Germinal center (tissue), 1 donor: ENCODE results near the gene C1QTNF4.
"Not testable (repeated sequence)": the region's sequence is repeated elsewhere in the genome, so short reads cannot be mapped to it uniquely, and the experiment has no call there.

Source experiments
- DNase-seq: peaks from one replicate; pipeline ENCODE4 v3.0.0; 2012; ENCODE audit warnings: mixed read lengths, low spot score

C1QTNF4 gene

DNA sequence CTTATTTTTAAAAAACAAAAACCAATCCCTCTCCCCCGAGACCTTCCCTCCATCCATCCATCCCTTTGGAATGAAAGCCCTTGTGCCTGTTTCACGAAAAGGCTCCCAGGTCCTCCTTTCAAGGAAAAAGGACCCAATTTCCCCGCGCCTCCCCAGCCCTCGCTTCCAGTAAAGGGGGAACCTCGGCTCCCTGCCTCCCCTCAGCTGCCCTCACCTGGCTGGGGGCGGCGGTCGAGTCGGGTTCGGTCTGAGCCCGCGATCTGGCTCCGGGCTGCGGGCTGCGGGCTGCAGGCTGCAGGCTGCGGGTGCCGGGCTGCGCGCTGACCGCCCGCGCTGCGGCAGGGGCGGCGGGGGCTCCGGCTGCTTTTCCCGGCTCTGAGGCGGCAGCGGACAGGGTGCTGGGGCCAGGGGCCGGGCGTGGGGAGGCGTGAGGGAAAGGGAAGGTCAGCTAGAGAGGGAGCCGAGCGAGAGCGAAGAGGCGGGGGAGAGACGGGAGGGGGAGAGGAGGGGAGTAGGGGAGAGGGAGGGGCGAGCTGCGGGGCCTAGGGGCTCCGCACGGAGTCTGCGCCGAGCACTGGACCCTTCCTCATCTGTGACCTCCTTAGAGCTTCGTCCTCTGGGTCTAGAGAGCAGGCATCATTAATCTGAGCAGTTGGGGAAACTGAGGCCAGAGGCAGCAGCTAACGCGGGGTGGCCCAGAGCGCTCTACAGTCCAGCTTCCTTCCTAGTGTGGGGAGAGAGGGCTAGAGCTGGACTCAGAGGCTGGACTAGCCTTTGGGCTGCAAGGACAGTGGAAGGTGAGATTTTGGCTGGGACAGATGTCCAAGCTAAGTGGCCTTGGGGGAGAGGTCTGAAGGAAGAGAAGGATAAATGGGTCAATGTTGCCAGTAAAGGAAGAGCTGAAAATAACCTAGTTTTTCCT is at the start of gene C1QTNF4:
Gene C1QTNF4 (minus strand): TSS at position 478 of the 922 bp plus-strand sequence. CDS start 3,601 bp downstream, outside the sequence.
- DNase-seq: no peak

DNA sequence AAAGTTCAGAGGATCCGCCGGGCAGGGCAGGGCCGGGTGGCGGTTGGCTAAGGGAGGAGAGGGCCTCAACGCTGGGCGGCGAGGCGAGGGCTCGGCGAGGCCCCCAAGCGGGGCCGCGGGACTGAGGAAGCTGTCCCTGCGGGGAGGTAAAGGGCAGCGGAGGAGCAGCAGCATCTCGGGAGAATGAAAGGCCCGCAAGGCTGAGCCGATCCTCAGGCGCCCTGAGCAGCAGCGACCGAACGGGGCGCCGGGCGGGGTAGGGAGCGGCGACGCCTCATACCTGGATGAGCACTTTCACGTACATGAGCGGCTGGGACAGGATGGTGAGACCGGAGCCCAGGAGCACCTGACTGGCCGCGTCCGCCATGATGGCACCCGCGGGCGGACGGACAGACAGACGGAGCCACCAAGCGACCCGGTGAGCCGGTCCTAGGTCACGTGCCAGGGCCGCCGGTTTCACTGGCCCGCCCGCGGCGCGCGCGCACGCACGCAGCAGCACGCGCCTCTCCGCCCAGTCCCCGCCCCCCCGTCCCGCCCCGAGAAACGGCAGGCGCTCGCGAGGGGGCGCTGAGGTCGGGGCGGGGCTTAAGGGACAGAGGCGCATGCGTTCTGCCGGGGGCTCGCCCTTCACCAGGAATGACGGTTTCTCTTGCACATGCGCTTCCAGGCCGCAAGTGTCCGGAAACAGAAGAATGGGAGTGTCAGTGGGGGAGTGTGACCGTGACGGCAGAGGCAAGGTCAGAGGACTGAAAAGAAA is 48.1 kb upstream of the C1QTNF4 start, which contains the start of gene MTCH2:
Gene MTCH2 (minus strand): TSS at position 461 of the 757 bp plus-strand sequence. CDS start 94 bp downstream, at position 367.
- DNase-seq: peak; percentile 98

DNA sequence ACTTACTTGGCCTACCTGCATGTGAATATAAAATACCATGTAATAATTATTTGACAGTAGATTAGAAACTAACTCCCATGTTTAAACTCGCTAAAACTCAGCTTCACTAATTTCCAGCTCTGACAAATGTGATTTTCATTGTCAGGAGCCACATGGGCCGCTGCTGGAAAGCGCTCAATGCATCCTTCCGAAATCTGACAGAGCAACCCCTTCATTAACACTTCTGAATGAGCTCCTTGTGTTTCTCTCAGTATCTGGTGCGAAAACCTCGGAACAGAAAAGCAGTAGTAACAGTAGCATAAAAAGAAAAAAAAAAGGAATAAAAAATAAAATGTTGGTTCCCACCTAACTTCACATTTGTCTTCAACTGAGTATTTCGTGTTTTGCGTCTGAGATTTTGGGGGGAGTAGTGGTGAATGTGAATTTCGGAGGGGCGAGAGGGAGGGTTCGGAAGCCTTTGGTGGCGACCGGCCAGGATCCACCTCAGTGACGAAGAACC is 47.4 kb upstream of the C1QTNF4 start:
- DNase-seq: no peak

DNA sequence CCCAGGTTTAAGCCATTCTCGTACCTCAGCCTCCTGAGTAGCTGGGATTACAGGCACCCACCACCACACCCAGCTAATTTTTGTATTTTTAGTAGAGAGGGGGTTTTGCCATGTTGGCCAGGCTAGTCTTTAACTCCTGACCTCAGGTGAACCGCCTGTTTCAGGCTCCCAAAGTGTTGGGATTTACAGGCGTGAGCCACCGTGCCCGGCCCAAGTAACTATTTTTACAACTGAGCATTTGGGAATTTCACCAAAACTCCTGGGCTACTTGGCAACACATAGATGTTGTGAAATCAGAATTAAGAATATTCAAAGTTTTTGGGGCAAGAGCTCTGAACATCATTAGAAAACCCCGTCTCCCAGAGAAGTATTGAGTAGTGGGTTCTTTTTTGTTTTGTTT is 46.3 kb upstream of the C1QTNF4 start:
- DNase-seq: not testable (repeated sequence)

DNA sequence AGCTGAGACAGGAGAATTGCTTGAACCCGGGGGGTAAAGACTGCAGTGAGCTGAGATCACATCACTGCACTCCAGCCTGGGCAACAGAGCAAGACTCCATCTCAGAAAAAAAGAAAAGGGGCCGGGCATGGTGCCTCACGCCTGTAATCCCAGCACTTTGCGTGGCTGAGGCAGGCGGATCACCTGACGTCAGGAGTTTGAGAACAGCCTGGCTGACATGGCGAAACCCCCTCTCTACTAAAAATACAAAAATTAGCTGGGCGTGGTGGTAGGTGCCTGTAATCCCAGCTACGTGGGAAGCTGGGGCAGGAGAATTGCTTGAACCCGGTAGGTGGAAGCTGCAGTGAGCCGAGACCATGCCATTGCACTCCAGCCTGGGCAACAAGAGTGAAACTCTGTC is 42.1 kb upstream of the C1QTNF4 start:
- DNase-seq: not testable (repeated sequence)

DNA sequence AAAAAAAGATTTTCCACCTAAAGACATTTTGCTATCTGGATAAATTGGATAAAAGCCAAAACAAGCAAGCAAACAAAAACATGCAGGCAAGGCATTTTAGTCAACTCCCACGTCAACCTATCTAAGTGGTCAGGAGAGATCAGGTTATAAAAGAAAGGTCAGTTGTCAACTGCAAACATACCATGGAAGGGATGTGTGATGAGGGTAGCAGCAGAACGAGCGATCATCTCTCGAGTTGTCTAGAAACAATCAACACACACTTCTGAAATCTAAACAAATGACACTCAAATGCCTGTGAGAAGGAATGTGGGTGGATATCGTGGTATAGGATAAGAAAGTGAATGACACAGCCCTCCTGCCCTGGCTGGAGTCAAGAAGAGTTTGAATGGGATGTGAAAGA is 37.3 kb upstream of the C1QTNF4 start:
- no peak for DNase-seq

DNA sequence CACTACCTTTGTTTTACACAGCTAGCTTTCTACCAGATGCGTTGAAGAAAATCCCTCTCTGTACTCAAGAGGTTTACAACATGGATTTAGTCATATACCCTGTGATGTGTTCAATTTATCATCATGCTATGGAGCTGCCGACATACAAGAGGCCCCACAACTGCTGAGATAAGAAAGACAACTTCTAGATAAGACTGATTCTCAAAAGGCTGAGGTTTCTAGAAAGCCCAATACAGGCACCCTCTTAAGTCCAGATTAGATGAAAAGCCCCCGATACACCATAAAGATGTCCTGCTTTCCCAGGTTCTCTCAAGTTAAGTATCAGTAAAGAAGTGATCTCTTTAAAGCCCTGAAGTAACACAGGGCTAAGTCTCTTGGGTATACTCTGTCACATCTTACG is 33.8 kb upstream of the C1QTNF4 start:
- no peak for DNase-seq

DNA sequence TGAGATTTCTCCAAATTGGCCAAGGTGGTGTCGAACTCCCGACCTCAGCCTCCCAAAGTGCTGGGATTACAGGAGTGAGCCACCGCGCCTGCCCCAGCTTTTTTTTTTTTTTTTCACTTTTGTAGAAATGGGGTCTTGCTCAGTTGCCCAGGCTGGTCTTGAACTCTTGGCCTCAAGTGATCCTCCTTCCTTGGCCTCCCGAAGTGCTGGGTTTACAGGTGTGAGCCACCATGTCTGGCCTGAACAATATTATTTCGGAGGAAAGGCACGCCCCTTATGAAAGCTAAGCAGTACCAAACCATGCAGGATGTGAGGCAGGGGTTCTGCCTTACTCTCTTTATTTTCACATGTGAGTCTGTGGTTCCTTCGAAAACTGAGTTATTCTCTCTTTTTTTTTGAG is 32.0 kb upstream of the C1QTNF4 start:
- DNase-seq: no peak

DNA sequence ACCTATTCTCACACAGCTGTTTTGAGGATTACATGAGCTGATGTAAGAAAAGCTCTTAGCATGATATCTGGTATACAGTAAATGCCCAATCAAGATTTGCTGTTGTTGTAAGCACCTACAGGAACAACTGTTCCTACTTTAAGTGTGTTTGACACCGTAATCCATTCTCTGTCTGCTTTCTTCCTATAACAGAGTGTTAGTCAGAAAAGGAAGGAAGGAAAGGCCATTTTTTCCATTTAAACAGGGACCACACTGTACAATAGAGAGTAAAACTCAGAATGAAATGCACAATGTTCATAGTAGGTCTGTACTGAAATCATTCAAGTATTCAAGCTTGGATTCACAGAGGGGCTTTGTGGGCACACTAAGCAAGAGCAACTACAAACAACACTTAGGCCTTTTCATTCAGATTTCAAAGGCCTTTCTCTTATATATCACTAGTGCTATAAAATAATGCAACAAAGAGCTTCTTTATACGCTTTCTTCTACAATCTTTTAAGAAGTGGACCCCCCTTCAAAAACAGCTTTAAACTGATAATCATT is 26.7 kb upstream of the C1QTNF4 start:
- DNase-seq: no peak

DNA sequence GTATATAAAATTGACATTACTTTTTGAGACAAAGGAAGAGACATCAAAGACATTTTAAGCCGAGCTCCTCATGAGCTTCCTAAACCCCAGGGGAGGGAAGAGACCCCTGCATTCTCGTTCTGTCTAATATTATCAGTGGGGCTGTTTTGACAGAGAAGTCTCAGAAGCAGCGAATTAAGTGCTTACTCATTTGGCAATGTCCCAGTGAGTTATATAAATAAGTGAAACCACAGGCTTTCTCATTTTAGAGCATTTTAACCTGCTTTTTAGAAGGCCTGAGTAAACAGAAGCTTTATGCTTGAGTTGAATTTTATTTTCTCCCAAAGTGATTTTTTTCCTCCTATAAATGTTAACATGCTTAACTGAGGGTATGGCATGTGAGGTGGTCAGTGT is 23.2 kb upstream of the C1QTNF4 start:
- no peak for DNase-seq

DNA sequence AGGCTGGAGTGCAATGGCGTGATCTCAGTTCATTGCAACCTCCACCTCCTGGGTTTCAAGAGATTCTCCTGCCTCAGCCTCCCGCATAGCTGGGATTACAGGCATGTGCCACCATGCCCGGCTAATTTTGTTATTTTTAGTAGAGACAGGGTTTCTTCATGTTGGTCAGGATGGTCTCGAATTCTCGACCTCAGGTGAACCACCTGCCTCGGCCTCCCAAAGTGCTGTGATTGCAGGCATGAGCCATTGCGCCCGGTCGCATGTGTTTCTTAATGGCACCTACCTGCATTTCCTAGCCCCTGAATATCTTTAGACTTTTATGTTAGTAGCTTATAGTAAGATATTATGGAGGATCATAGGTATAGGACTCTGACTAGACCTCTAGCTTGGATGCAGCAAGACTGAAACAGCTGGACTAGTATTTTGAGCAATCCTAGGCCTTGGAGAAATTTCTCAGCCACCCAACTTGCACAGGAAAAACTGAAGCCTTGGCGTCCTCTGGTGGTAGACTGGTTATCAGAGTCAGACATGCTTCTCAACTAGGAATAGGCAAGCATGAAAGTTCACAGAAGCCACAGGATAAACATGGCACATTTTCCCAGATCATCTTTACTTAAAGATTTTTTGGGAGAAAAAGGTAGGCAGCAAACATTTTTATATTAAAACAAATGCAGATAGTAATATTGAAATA is 22.7 kb upstream of the C1QTNF4 start:
- no peak for DNase-seq

DNA sequence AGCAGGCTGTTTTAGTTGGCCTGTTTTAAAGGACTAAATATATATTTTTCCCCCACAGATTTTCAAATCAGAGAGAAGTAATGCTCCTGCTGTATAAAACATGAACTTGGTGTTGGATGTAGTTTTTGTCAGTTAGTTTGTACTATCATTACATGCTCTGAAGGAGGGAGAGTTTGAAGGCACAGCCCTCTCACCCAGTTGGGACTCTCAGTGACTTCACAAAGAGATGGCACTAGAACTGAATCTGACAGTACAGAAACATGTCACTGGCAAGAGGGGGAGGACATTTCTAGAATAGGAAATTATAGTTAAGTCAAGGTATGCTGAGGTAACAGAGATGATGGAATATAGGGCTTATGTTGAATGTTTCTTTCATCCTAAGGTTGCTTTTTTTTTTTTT is 21.0 kb upstream of the C1QTNF4 start:
- DNase-seq: no peak

DNA sequence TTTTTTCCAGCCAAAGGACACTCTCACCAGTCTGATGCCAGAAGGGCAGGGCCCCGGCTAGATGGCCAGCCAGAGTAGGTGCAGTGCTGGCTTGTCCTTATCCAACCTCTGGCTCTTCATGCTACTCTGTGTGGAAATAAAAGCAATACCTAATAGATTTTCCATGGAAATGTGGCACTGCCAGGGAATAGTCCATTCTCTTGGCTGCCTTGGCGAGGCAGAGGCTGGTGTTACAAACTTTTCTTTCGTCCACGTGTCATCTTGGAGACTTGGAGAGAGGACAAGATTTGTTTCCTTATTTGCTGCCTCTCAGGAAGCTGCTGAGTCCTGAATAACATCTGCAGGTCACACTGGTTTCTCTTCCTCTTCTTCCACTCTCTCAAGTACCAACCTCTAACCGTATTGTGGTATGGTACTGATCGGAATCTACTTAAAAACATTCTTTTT is 17.2 kb upstream of the C1QTNF4 start:
- DNase-seq: peak; percentile 52

DNA sequence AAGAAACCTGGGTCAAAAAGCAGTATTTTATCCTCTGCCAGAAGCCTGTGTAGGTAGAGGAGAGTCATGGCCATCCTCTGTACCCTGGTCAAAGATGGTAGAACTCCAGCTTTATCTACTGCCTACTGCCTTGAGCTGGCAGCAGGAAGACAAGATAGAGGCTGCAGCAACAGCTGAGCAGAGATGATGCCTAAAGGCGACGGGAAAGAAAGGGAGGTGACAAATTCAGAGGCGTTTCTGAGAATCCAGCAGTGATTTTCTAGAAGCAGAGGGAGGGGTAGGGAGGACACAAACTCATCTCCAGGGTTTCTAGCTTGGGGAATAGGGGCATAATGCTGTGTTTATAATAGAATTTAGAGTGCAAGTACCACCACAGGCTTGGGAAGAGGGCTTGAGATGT is 15.5 kb upstream of the C1QTNF4 start:
- DNase-seq: no peak

DNA sequence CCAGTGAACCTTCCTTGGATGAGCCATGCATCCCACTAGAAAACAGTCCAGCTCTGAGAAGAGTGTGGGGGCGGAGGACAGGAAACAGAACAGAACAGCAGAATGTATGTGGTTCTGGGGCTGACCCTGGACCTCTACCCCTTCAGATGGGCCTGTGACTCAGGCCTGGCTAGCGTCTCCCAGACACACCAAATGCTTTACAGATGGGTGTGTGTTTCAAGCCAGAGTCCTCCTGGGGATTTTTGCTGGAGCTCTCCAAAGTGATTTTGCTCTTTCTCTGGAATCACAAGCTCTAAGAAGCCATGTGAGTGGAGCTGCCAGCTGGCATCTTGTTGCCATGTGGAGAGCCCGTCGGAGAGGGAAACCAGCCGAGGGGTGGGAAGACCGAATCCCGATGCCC is 13.2 kb upstream of the C1QTNF4 start:
- no peak for DNase-seq

DNA sequence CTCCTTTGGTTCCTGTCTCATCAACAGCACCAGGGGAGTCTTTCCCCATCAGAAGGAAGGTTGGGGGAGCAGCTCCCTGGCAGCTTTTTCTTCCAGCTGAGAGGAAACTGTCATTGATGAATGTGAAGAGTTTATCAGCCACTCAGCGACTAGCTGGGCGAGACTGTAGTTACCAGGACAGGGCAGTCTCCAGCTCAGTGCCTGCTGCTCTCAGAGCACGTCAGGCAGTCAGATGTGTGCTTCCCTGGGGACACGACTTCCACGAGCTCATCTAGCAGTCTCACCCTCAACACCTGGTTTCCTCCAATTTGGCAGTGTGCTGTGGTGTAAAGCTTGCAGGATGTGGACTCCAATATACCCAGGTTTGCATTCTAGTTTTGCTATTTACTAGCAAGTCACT is 12.5 kb upstream of the C1QTNF4 start:
- no peak for DNase-seq

DNA sequence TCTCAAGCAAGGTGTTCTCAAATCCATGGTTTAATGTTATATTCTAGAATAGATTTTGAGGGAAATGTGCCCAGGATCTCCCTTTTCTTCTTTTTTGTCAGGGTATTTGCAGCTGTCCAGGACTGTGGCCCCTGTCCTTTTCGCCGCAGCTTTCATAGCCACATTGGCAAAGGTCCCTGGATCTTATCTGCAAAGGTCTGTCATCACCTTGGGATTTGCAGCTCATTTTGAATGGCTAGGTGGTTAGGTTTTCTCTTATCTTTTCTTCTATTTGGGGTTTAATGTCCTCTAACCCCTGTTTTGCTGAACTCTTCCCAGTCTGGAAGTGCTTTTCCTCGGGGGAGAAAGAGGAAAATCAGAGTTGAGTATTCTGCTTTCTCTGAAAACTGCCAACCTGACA is 11.7 kb upstream of the C1QTNF4 start:
- no peak for DNase-seq

DNA sequence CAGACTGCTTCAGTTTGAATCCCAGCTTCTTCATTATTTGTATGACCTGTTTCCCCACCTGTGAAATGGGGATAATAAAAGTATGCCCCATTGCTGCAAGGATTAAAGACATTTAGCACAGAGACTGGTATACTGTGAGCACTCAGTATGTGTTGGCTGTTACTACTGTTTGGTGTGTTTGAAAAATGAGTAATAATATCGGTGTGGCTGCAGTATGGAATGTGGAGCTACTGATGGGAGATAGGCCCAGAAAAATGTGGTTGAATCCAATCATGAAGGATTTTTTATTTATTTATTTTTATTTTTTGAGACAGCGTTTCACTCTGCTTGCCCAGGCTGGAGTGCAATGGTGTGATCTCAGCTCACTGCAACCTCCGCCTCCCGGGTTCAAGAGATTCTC is 9.1 kb upstream of the C1QTNF4 start:
- no peak for DNase-seq

DNA sequence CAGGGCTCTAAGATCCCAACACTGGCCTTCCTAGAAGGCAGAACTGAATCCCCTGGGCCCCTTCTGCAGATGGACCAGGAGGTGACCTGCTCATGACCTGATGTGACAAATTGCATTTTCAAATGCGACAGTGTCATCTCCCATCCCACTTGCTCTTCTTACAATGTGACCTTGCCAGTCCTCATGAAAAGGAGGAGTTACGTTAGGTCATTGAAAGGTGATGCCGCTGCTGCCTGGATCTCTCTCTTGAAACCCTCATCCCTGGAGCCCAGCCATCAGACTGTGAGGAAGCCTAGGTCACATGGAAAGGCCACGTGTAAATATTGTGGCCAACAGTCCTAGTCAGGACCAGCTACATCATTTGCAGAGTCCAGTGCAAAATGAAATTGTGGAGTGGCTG is 5.7 kb upstream of the C1QTNF4 start:
- no peak for DNase-seq

DNA sequence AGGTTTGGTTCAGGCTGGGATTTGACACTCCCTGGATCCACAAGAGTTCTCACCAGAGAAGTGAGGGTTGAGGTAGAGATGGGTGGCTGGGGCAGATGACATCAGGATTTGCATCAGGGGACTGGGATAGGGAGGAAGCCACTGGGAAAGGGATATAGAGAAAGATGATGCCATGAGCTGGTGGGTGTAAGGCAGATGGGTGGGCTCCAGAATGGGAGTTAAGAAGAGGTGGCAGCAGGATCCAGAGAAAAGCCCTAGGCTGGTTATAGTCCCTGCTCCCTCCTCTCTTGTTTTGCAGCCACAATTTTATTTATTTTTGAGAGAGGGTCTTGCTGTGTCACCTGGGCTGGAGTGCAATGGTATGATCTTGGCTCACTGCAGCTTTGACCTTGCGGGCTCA is 1.8 kb upstream of the C1QTNF4 start:
- no peak for DNase-seq

DNA sequence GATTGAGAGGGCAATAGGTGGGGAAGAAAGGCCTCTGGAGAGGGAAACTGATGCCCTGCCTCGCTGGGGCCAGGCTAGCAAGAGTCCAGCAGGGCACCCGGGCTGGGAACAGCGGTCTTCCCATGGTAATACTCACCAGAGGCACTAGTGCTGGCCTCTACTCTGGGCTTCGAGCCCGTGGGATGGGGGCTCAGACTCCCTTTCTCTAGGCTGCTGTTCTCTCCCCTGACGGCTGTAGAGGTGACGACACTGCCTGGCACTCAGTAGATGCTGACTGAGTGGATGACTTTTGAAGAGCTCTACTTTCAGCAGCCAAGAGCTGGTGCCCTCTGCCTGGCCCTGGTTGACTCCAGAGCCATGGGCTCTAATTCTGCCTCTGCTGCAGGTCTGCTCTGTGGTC is 818 bp upstream of the C1QTNF4 start:
- DNase-seq: no peak

DNA sequence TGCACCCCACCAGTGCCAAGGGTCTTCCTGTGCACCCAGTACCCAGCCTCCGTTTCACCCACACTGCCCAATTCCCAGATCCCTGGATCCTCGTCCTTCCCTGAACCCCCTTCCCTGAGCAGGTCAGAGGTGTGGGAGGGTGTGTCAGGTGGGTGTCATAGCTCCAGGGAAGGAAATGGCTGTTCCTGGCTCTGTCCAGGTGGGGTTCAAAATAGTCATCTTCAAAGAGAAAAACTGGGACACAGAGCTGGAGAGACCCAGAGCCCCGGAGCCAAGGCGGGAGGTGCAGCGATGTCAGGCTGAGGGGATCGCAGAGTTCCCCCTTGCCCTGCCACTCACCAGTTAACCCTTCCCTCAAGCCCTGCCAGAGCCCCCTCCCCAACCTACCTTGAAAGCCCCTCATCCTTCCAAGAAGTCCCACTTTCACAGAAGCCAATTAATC is 698 bp downstream of the C1QTNF4 start:
- DNase-seq: no peak
